RPMI8226 (cell line): Measurements from ENCODE around the gene ATP5F1B.
A peak's percentile ranks its signal among the peaks of the same experiment; 100 is the strongest.

Experiments used
- DNase-seq: peaks from one replicate; pipeline ENCODE4 v3.0.0-alpha.2; 2015

ATP5F1B gene

DNA sequence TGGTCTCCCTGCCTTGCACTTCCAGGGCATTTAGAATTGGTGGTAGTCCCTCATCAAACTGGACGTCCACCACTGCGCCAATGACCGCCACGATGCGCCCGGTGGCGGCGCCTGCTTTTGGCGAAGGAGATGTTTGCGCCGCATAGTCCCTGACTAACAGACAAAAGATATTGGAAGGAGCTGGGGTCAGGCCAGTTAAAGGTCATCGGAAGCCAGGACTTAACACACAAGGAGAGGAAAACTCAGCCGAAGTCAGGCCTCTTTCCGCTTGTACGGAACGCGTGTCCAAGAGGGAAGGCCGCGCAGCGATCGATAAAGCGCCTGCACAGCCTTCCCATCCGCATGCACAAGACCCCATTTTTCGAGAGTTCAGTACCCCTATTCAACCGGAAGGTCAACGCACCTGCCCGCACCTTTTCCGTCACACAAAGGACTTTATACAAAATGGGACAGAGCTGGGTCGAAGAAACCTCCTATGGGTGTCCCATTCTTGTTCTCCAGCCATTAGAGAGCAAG lies 525 bp downstream of the ATP5F1B start:
- peak; percentile 19 for DNase-seq

DNA sequence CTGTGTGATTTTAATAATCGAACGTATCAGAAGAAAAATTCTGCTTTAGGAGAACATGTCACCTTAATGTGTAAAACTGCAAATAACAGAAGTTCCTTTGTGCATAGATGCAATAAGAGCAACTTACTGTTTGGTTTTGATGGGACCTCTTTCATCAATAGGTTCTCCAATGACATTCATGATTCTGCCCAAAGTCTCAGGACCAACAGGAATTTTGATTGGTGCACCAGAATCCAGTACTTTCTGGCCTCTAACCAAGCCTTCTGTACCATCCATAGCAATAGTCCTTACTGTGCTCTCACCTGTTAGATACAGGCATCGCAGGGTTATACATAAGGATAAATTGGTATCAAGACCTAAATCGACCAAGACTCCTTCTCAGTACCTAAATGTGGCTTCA lies 1.1 kb downstream of the ATP5F1B start:
- DNase-seq = no peak

DNA sequence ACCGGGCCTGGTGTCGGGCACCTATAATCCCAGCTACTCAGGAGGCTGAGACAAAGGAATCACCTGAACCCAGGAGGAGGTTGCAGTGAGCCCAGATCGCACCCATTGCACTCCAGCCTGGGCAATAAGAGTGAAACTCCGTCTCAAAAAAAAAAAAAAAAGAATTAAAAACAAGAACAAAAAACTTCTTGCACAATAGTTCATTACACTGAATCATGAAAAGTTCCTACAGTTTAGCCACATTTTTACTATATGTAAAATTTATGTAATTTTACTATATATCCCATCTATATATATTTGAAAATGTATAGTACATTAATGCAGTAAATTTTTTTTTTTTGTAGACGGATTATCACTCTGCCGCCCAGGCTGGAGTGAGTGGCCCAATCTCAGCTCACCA lies 4.6 kb downstream of the ATP5F1B start:
- DNase-seq = no peak

DNA sequence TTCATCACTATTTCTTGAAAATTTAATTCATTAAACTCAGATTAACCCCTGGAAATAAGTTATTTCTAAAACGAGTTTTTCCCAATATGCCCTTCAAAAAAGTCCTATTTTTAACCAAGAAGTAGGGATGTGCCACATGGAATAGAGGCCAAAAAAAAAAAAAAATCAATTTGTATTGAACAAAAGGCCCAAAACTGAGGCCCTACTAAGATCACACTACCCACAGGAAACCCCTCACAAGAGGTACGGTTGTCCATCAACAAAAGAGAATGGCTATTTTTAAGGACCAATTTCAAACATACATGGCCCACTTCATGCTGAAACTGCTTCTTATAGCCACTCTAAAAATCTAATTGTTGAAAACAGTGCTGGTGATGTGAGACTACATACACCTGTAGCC lies 8.2 kb downstream of the ATP5F1B start:
- DNase-seq = no peak

DNA sequence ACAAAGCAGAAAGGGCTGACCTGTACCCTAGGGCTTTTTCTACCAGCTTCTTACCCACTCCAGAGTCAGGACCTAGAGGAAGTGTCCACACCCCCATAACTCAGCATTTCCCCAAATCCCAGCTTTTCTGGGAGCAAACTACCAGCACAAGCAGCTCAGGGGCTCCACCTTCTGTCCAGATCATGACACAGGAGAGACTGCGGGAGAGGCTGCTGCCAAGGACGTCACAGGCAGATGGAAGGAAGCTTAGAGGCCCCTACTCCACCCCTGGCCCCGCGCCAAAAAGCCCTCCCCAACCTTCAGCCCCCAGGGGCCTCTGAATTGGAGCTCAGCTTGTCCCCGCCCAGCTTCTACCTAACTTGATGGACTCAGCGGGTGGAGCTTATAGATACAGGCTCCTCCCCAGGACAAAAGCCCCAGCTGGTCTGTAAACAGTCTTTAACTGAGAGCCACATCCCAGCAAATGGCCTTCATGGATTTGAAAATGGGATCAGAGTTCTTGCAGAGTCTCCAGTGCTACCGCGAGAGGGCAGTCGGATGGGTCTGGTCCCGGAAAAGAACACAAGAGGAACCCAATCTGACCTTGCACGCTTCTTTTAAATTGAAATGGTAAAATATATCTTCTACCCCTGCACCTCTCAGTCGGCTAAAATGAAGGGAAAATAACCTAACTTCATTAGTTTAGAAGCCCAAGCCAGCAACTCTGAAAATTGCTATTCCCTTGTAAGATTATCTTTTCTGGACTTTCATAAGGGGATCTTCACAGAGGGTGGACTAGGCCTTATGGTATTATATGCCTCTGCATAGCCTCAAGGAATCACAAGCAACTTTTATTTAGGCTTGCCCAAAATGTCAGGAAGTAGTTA lies 8.9 kb downstream of the ATP5F1B start:
- DNase-seq = peak; percentile 98

DNA sequence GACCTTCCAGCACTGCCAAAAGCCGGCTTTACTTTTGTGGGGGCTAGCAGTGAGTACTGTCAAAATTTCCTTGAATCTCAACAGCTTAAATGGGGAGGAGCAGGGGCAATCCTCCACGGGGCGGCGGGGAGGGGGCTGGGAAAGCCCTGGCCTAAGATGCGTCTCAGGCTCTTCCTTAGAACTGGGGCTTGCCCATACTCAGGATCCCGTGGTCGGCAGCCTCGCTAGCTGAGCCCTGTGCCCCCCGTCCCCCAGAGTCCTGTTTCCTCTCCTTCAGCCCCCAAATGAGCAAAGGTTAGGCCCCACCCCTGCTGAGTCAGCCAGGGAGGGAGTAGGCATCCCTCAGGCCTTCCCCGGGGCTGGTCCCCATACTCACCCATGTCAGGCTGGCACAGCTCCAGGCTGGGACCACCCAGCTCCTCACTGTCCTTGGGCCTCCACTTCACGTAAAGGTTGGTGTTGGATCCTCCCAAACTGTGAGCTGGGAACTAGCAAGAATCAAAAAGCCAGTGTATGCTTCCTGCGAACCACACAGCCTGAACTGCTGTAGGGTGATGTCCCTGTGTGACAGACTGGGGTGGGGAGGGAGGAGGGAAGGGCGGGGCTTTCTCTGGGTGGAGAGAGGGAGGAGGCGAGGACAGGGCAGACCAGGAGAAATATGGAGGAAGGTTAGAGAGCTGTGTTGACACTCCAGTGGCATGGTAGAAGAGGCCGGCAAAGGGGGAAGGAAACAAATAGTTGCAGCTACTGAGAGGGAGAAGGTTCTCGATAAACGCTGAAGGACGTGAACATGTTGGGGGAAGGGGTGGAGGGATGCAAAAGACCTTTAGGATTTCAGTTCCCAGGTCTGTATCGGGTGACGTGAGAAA lies 9.7 kb downstream of the ATP5F1B start:
- DNase-seq = peak; percentile 91

DNA sequence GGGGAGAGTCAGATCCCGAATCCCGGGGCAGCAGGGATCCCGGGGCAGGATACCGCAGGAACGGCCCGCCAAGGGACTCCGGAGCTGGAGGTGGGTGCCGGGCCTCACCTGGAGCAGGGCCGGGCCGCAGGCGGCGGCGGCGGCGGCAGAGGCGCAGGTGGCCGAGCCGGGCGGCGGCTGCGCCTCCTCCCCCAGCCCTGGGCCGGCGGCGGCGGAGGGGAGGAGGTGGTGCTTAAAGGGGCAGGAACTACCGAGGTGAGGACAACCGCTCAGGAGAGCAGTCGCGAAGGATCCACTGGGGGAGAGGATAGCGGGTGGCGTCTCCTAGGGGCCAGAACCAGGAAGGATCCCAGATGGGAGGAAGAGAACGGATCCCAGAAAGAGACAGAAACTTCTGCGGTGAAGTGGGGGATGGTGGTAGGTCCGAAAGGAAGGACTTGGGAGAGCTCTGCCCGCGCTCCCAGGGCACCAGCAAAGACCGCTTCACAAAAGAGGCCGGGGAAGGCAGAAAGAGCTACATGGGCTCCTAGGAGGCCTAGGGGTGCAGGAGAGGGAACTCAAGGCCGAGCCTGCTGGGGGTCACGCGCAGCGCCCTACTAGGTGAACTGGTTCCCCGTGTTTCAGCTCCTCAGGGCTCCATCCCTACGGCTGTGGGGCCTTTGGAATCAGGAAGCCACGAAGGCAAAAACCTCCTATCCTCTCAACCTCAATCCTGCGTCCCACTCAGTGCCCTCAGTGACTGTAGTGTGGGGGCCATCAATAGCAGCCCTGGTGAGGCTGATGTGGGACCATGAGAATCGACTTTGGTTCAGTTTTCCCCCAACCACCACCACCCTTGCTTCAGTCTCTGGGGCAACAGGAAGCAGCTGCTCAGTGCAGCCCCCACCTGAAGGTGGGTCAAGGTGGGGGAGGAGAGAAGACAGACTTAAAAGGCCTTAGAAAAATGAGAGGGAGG lies 10.7 kb downstream of the ATP5F1B start:
- peak; percentile 90 for DNase-seq

DNA sequence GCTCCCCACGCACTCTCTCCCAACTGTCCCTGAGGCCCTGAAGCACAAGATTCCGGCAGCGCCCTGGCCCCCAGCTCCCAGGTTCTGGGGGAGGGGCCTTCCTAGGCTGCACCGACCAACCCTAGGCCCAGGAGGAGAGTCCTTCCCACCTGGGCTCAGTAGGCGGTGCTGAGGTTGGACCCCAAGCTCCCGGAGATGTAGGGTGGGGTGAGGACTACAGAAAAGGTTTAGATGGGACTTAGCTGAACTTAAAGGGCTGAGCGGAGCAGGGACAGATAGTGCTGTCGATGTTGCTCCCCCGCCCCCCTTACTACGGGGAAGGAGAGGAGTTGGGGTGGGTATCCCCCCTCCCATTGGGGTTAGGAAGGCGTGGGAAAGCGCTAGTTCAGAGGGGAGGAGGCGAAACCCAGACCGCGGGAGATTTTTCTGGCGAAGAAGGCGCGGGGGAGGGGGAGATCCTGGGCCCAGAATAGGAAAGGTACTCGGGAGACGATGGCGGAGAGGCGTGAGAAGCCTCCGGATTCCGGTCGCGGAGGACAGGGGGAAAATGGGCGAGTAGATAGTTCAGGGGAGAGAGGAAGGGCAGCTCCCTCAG lies 11.4 kb downstream of the ATP5F1B start:
- DNase-seq = peak; percentile 77

DNA sequence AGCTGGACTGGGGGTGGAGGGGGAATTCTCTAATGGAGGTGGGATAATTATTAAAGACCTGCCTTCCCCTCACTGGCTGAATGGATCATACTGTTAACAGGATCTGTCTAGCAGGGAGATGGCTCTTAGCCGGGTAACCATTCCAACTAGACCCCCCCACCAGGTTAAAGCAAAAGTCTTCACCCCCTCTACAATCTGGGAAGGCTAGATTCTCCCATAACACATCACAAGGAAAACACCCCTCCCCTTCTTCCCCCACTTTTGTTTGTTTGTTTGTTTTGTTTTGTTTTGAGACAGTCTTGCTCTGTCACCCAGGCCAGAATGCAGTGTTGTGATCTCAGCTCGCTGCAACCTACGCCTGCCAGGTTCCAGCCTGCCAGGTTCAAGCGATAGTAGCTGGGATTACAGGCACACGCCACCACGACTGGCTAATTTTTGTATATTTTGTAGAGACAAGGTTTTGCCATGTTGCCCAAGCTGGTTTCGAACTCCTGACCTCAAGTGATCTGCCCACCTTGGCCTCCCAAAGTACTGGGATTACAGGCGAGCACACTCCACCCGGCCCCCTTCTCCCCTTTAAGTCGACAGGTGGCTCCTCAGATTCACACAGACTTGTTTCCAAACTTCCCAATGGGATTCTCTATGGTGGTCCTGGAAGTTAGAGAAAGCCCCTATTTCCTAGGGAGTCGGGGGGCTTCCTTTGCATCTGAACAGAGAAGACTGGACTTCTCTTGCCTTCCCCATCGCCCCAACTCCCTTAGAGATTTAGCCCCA lies 12.1 kb downstream of the ATP5F1B start:
- peak; percentile 44 for DNase-seq

DNA sequence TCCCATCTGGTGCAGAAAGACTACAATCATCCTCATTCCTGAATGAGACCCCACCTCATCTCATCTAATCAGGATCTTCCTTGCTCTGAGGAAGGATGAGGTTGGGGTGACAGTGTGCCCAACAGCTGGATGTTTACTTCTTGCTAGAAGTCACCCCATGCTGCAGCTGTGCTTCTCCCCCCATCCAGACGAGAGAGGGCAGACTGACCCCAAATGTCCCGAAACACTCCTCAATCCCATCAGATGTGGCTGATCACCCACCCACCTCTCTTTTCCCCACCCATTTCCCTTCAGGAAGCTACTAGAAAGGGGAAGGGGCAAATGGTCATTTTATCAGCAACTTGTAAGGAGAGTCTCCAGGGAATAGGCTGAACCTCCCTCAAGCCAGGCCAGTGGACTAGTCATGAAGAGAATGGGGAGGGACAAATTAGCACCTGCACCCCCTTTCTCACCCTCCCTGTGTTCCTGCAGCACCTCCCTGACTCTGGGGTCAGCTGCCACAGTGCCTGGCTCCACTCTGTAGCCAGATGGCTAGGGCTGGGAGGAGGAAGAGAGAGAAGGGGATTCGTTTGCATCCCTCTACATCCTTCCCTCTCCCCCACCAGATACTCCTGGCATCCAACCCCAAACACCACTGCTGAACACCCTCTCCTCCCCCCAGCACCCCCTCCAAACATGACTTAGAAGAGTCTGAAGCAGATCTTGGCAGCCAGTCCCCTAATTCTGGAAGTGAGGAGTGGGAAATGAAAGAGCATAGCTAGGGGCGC lies 12.9 kb downstream of the ATP5F1B start:
- no peak for DNase-seq

DNA sequence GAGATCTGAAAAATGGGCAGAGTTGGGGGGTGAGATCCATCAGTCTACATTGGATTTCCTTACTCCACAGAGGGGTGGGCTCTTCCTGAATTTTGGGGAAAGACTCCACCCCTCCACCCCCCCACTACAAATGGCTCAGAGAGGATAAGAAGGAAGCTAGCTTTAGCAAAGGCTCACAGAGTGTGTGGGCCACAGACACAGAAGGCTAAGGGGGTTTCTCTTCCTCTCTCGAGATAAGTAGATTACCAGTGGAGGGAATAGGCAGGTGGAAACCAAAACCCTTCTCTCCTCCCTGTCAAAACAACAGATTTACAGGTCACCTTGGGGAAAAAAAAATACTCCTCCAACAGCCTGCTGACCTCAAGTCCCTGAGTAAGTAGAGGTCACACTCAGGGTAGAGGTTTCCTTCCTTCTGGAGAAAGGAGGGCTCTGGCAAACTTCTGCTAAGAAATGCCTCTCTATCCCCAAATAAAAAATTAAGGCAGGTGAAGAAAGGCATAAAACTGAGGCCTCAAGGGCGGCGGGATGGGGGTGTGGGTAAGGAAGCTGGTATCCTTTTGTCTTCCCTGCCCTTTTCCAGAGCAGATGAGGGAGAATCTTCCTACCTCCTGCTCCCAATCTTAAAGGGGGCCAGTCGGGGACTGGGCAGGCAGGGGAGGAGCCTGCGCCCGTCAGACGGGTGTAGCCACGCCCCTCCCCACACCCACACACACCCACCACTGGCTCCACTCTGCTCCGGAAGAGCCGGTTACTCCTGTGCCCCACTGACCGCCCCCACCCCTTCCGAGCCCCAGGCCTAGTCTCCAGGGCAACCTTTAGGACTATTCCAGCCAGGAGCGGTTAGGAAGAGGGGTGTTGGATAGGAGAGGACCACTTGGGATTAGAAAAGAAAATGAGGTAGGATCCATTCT lies 13.7 kb downstream of the ATP5F1B start:
- DNase-seq = peak; percentile 77

DNA sequence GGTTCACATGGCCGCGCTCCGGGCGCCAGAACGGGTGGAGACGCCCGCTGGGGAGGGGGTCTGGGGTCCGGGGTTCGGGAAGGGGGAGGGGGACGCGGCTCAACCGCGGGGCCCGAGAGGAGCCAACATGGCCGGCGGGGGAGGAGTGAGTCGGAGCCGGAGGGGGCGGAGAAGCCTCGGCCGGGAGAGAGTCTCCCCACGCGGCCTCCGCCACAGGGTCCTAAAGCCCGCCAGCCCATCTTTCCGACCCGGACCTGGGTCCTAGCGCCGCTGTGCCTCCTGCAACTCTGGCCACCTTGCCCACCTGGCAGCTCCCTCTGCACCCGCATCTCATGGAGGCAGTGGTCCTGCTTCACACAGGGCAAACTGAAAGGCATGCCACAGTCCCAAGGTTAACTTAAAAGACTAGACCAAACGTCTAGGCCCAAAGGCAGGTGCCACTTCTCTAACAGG lies 15.6 kb downstream of the ATP5F1B start, which contains the start of gene BAZ2A:
Gene BAZ2A (minus strand): TSS at position 147 of the 453 bp plus-strand sequence. CDS start 12,796 bp downstream, outside the sequence.
- peak; percentile 91 for DNase-seq

DNA sequence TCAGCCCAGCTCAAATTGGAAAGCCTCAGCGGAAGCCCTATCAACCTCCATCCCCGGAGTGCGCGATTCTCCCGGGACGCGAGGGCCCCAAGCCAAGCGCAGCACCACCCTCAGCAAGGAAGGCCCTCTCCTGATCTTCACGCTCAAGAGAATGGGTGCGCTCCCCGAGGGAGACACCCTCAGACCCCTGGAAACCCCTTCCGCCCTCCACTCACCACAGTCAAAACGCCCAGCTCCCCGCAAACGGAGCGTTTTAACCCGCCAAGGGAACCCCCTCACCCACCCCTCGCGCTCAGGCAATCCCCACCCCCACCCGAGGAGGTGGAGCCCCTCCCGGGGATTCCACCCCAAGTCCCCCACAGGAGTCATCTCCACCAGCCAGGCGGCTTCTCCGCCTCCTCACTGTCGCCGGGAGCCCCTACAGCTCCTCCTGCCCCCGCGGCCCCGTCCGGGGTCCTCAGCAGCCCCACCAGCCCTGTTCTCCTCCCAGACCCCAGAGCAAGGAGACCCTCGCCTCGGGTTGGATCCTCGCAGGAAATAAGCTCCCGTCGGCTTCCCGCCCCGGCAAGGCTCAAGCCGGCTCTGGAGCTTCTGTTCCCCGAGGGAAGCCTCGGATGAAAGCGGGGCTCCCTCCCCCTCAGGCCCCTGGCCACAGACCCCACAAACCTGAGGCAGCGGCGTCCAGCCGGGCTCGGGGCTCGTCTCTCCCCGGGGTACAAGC lies 16.2 kb downstream of the ATP5F1B start:
- peak; percentile 45 for DNase-seq

DNA sequence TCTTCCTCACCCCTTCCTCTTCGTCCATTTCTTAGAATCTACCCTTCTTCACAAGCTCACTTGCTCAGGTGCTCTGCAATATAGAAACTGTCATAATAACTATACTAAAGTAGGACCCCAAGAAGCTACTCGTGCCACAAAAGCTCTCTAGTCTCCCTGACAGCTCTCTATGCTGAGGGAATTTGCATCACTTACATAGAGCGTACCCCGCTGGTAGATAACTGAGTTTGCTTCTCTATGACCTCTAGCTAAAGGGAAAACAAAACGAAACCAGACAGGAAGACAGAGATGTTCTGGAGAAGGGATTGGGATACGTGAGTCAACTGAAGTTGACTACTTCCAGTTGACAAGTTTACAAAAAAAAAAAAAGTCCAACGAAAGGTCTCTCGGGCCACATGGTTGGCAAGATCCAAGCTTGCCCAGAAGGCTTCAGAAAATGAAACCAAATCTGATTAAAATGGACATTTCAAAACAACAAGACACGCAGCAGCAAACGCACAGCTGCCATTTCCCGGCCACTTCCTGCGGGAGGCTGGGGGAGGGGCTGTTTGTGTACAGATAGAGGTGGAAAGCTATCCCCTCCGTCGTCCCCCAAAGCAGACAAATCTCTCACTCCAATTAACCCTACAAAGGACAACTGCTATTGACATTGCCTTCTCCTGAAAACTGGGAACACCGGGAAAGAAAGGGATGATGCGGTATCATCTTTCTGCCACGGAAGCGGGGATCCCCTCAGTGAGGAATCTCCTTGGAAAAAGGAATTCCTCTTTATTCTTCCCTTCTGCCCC lies 16.9 kb downstream of the ATP5F1B start:
- DNase-seq = peak; percentile 85

DNA sequence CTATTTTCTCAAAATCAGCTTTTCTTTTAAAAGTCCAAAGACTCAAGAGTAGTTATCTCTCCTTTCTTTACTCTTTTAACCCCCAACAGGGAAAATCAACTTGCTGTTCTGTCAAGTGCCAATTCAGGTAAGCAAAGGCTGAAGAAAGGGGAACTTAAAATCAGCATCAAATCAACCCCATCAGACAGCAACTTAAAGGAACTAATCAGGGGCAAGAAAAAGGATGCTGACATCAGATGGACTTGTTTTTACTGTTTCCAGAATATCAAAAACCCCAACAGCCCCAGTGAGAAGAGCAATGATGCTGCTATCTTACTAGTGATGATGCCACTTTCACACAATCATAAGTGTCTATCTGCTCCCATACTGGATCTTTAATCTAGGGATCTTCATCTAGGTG lies 19.1 kb downstream of the ATP5F1B start:
- no peak for DNase-seq

DNA sequence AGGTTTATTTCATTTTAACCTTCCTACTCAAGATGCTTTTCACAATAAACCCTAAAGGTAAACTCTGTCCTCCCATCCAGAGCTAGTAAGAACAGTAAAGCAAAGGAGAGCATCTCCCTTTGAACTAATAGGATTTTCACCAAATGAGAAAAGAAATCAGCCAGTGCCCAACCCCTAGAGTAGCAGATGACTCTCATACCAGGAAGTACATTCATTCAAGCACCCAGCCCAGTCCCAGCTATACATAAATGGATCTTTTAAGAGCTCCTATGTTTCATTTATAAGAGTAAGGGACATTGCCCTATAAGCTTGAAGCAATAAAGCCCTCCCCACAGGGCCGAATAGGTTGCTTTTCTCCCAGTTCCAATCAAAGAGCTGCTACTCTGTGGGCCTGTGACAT lies 23.2 kb downstream of the ATP5F1B start:
- DNase-seq = no peak

DNA sequence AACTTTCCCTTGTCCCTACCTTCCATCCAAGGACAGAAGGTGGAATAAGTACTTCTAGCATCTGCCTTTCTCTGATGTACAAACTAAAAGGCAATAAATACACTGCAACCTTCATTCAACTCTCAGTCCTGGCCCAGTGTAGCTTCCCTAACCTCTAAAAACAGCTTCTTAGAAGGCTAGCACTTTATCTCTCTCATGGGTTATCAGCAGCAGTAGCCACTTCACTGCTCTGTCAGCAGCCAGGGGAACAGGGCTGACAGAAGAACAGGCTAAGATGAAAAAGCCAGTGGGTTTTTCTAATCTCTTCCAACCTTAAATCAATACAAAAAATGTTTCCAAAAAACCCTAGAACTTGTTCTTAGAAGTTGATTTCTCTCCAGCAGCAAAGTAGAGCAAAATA lies 28.9 kb downstream of the ATP5F1B start:
- no peak for DNase-seq

DNA sequence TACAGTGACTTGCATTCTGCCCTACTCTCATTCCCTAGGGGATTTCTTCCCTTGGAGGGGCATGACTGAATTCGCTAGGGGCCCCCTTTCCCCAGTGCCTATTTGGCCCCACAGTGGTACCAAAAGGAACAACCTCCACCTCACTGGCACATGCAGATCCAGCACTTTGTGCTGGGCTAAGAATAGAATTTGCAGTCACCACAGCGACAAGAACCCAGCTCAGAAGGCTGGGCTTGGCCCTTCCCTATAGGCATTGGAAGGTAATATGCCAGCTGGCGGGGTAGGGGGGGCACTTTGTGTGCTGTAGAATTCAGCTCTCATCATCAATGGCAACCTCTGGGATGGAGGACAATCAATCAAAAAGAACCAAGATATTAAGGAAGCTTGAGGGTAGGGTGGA lies 29.5 kb downstream of the ATP5F1B start:
- no peak for DNase-seq
